Panc1 (cell line): ENCODE data around the gene TANGO2.

Experiments used
- POLR2AphosphoS5 ChIP-seq: IDR thresholded peaks from 2 replicates; pipeline ENCODE4 v1.6.1; 2012; ENCODE audit warnings: mild to moderate bottlenecking, low read depth, low read length, moderate library complexity
- SIN3A ChIP-seq: IDR thresholded peaks from 2 replicates; pipeline ENCODE4 v1.6.1; 2012; ENCODE audit warnings: low read depth, mild to moderate bottlenecking, low read length, moderate library complexity, borderline replicate concordance; ENCODE audit not compliant: insufficient read depth
- TCF7L2 ChIP-seq: IDR thresholded peaks from 2 replicates; pipeline ENCODE4 v1.6.1; 2011; ENCODE audit warnings: mild to moderate bottlenecking, low read depth, low read length, inconsistent platforms
- TF ChIP-seq, protein P1 (sequence below): fragments of 450-650 bp; IDR thresholded peaks from 2 replicates; pipeline ENCODE4 v1.5.1; 2017; ENCODE audit warnings: mild to moderate bottlenecking
- TF ChIP-seq, protein P2 (sequence below), 2 experiments: IDR thresholded peaks; 2 replicates each; pipeline ENCODE4 v1.6.1; 2011 to 2012; ENCODE audit warnings: low read depth in 2 of 2, control low read depth in 1 of 2, low read length in 1 of 2, mild to moderate bottlenecking in 1 of 2, moderate library complexity in 1 of 2; ENCODE audit not compliant: insufficient read depth in 1 of 2

DNA sequence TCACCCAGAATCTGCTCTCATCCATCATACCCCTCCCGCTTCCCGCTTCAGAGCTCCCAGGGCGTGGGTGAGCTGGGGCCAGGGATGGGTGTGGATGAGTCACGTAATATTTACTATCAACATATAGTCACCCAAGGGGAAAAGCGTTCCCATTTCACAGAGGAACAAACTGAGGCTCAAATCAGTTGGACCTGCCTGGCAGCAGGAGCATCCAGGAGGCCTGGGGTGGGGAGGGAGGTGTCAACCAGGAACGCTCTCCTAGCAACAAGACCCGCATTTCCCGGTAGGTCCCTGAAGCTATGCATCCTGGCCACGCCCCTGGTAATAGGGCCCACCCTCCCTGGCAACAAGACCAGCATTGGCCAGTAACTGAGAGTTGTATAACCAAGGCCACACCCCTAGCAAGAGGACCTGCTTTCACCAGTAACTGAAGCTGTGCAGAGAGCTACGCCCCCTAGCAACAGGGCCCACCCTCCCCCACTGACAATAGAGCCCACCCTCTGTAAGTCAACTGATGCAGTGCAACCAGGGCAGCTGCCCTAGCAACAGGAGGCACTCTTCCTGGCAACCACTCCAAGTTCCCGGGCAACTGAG, 46.5 kb upstream of the TANGO2 start:
- TF ChIP-seq, protein P1, sequence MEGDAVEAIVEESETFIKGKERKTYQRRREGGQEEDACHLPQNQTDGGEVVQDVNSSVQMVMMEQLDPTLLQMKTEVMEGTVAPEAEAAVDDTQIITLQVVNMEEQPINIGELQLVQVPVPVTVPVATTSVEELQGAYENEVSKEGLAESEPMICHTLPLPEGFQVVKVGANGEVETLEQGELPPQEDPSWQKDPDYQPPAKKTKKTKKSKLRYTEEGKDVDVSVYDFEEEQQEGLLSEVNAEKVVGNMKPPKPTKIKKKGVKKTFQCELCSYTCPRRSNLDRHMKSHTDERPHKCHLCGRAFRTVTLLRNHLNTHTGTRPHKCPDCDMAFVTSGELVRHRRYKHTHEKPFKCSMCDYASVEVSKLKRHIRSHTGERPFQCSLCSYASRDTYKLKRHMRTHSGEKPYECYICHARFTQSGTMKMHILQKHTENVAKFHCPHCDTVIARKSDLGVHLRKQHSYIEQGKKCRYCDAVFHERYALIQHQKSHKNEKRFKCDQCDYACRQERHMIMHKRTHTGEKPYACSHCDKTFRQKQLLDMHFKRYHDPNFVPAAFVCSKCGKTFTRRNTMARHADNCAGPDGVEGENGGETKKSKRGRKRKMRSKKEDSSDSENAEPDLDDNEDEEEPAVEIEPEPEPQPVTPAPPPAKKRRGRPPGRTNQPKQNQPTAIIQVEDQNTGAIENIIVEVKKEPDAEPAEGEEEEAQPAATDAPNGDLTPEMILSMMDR: no peak
- TF ChIP-seq SIN3A: no peak
- TF ChIP-seq POLR2AphosphoS5: no peak
- TF ChIP-seq TCF7L2: no peak
- TF ChIP-seq, protein P2, sequence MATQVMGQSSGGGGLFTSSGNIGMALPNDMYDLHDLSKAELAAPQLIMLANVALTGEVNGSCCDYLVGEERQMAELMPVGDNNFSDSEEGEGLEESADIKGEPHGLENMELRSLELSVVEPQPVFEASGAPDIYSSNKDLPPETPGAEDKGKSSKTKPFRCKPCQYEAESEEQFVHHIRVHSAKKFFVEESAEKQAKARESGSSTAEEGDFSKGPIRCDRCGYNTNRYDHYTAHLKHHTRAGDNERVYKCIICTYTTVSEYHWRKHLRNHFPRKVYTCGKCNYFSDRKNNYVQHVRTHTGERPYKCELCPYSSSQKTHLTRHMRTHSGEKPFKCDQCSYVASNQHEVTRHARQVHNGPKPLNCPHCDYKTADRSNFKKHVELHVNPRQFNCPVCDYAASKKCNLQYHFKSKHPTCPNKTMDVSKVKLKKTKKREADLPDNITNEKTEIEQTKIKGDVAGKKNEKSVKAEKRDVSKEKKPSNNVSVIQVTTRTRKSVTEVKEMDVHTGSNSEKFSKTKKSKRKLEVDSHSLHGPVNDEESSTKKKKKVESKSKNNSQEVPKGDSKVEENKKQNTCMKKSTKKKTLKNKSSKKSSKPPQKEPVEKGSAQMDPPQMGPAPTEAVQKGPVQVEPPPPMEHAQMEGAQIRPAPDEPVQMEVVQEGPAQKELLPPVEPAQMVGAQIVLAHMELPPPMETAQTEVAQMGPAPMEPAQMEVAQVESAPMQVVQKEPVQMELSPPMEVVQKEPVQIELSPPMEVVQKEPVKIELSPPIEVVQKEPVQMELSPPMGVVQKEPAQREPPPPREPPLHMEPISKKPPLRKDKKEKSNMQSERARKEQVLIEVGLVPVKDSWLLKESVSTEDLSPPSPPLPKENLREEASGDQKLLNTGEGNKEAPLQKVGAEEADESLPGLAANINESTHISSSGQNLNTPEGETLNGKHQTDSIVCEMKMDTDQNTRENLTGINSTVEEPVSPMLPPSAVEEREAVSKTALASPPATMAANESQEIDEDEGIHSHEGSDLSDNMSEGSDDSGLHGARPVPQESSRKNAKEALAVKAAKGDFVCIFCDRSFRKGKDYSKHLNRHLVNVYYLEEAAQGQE (IDR thresholded peaks at IDR 0.05; ENCODE audit: insufficient read depth in 1 of 2, low read depth in 2 of 2, low read length in 1 of 2): no peak
